Measurements from ENCODE around the gene DEFB114. TPM values are rescaled to one million over a fixed set of nuclear protein-coding genes. Genes with fewer than 3 reads are reported as not detected.

Gene DEFB114
- total RNA-seq, 4 donors from 2014 or later = not detected

DNA sequence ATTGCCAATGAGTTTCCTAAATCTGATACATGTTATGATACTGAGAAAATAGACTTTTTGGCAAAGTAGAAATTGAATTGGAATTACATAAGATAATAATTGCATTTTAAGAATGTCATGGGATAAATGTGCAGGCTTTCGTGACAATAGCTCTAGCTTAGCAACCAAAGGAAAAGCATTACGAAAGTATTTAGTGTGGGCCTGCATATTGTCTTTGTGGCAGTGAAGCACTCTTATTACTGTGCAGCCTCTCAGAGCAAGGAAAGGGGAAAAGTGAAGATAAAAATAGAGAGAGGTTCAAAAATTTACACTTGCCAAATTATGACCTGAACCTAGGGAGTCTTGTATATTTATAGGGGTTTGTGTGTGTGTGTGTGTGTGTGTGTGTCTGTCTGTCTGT lies 18.1 kb upstream of the DEFB114 start:
- TF ChIP-seq, protein P1, sequence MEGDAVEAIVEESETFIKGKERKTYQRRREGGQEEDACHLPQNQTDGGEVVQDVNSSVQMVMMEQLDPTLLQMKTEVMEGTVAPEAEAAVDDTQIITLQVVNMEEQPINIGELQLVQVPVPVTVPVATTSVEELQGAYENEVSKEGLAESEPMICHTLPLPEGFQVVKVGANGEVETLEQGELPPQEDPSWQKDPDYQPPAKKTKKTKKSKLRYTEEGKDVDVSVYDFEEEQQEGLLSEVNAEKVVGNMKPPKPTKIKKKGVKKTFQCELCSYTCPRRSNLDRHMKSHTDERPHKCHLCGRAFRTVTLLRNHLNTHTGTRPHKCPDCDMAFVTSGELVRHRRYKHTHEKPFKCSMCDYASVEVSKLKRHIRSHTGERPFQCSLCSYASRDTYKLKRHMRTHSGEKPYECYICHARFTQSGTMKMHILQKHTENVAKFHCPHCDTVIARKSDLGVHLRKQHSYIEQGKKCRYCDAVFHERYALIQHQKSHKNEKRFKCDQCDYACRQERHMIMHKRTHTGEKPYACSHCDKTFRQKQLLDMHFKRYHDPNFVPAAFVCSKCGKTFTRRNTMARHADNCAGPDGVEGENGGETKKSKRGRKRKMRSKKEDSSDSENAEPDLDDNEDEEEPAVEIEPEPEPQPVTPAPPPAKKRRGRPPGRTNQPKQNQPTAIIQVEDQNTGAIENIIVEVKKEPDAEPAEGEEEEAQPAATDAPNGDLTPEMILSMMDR (IDR thresholded peaks at IDR 0.05) = no peak
- DNase-seq (ENCODE audit: low spot score) = no peak
- no peak for ATAC-seq (ENCODE audit: low FRiP score)

DNA sequence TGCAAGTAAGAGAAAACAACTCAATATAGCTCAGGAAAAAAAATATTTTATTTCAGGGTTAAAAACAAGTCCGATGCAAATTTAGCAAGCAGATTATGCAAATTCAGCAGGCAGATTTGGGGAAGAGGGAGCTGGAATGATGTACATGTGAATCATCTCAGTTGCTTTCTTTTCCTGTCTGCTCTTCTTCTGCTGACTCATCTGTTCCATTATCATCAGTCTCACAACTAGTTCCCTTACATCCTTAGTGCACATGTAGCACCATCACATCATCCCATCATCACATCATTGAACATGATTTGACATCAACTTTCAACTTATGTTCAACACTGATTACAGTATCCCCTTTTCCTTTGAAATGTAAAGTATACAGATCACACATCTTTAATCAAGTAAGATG lies 16.9 kb upstream of the DEFB114 start:
- no peak for DNase-seq (ENCODE audit: low spot score)
- no peak for ATAC-seq (ENCODE audit: low FRiP score)
- TF ChIP-seq, protein P1 (IDR thresholded peaks at IDR 0.05) = no peak

DNA sequence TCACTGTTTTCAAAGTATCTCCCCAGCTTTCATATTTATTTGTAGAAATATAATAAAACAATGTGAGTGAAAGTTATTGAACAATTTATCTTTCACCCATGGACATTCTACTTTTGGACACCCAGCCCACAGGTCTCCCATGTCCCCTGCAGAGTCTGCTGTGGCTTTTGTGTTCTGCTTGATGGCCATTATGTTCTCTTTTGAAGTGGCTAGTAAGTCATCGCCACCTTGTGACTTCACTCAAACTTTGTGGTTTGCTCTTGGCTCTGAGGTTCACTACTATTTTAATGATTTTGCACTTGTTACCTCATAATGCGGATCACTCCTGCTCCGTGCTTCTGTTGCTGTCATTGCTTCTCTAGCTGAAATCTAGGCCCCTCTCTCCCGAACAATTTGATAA lies 15.6 kb upstream of the DEFB114 start:
- TF ChIP-seq, protein P1 (IDR thresholded peaks at IDR 0.05) = no peak
- DNase-seq (ENCODE audit: low spot score) (no peak), ATAC-seq (ENCODE audit: low FRiP score) (no peak)

GRCh38 chr6:49978332-49979226 lies 14.6 kb upstream of the DEFB114 start:
- TF ChIP-seq, protein P1 (IDR thresholded peaks at IDR 0.05) = no peak
- no peak for ATAC-seq (ENCODE audit: low FRiP score)

GRCh38 chr6:49969605-49970004 lies 5.6 kb upstream of the DEFB114 start, which contains the start of gene DEFB113:
TSS of gene DEFB113 (minus strand) at chr6:49969625. CDS start at chr6:49969625, 0 bp downstream.
- TF ChIP-seq, protein P1 (IDR thresholded peaks at IDR 0.05) = no peak
- DNase-seq (ENCODE audit: low spot score) (no peak), ATAC-seq (ENCODE audit: low FRiP score) (no peak)

More at GRCh38 chr6:49978332-49979226, 14.6 kb upstream of the DEFB114 start:
- no peak for DNase-seq (ENCODE audit: low spot score)

GRCh38 chr6:49966823-49967222 lies 2.9 kb upstream of the DEFB114 start:
- no peak for DNase-seq (ENCODE audit: low spot score)
- TF ChIP-seq, protein P1 (IDR thresholded peaks at IDR 0.05) = no peak
- ATAC-seq (ENCODE audit: low FRiP score) = no peak

DNA sequence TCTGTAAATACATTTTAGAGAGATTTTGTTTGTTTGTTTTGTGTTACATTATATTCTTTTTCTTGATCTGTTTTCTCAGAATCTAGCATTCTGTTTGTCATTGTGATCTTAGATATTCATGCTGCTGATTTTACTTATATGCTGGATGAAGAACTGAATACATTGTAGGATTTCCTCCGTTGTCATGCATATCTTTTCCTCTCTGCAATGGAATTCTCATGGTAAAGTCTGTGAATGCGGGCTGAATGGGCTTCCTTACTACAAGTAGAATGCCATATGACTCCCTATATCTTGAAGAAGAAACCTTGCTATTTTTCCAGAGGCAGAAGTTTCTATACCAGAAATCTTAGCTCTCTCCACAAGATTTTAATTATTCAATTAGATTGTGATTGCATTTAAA lies 2.4 kb upstream of the DEFB114 start:
- TF ChIP-seq, protein P1 (IDR thresholded peaks at IDR 0.05) = no peak
- no peak for ATAC-seq (ENCODE audit: low FRiP score)
- DNase-seq (ENCODE audit: low spot score) = no peak
